ENCODE data around the gene EVC2.

- no peak for TF ChIP-seq EP300 (IDR thresholded peaks at IDR 0.05)
- TF ChIP-seq, protein P1, sequence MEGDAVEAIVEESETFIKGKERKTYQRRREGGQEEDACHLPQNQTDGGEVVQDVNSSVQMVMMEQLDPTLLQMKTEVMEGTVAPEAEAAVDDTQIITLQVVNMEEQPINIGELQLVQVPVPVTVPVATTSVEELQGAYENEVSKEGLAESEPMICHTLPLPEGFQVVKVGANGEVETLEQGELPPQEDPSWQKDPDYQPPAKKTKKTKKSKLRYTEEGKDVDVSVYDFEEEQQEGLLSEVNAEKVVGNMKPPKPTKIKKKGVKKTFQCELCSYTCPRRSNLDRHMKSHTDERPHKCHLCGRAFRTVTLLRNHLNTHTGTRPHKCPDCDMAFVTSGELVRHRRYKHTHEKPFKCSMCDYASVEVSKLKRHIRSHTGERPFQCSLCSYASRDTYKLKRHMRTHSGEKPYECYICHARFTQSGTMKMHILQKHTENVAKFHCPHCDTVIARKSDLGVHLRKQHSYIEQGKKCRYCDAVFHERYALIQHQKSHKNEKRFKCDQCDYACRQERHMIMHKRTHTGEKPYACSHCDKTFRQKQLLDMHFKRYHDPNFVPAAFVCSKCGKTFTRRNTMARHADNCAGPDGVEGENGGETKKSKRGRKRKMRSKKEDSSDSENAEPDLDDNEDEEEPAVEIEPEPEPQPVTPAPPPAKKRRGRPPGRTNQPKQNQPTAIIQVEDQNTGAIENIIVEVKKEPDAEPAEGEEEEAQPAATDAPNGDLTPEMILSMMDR (IDR thresholded peaks at IDR 0.05) = no peak
Observed at GRCh38 chr4:5750052-5750945, 41.9 kb upstream of the EVC2 start.
